GM18873 (cell line): ENCODE data around the gene TARBP2.

Experiments
- ATAC-seq: cut with Tn5 transposase; IDR thresholded peaks from one replicate; pipeline ENCODE4 v1.9.1; 2021; ENCODE audit warnings: mild to moderate bottlenecking, moderate library complexity, moderate number of reproducible peaks; ENCODE audit not compliant: unreplicated experiment, low FRiP score

Gene TARBP2

GRCh38 chr12:53493610-53494391 lies 7.3 kb upstream of the TARBP2 start:
- ATAC-seq: no peak

DNA sequence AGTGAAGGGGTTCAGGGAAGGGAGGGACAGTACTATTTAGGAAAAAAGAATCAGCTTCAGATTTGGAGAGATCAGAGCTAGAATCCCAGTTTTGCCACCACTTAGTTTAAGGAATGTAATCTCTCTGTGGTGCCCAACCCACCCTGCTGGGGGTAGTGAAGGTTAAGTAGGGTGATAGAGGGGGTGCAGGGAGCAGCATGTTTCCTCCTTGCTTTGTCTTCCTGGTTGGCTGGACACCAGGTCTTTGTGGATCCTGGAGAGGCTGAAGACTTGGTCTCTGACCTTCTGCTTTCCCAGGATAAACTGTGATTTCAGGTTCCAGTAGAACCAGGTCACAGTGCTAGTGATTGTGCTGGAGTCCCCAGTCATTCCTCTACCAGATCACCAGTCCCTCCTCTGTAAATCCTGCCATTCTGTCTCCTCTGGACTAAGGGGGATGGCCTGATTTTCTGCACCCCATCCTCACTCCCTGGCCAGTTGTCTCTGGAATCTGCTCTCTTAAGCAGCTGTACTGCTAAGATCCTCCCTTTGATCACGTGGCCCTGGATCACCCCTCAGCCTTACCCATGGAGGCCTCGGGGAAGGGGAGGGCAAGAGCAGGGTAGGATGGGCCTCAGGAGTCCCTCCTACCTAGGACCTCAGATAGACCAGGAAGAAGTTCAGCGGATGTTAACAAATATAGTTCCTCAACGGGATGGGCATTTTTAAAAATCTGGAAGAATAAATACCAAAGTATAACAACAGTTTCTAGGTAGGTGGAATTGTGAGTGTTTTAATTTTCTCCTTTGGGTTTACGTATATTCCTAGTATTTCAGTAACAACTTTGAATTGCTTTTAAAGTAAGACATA lies 5.0 kb upstream of the TARBP2 start:
- ATAC-seq: no peak

GRCh38 chr12:53496752-53497032 lies 4.4 kb upstream of the TARBP2 start:
- ATAC-seq: no peak

GRCh38 chr12:53497461-53497860 lies 3.6 kb upstream of the TARBP2 start:
- no peak for ATAC-seq

DNA sequence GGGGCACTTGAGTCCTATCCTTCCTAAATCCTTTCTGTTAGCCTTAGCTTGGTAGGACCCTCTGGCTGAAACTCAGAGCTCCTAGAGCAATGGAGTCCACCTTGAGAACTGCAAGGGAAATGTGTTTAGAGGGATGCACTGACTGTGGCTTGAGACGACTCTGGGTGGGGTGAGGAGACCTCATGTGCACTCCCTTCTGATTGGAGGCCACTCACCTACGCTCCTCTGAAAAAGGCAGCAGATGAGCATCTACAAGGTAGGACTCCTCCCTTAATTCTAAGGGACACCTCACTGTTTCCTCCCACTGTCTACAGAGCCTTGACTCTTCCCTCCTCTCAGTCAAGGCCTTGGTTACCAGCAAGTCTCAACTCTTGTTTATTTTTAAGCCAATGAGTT lies 2.9 kb upstream of the TARBP2 start:
- no peak for ATAC-seq

DNA sequence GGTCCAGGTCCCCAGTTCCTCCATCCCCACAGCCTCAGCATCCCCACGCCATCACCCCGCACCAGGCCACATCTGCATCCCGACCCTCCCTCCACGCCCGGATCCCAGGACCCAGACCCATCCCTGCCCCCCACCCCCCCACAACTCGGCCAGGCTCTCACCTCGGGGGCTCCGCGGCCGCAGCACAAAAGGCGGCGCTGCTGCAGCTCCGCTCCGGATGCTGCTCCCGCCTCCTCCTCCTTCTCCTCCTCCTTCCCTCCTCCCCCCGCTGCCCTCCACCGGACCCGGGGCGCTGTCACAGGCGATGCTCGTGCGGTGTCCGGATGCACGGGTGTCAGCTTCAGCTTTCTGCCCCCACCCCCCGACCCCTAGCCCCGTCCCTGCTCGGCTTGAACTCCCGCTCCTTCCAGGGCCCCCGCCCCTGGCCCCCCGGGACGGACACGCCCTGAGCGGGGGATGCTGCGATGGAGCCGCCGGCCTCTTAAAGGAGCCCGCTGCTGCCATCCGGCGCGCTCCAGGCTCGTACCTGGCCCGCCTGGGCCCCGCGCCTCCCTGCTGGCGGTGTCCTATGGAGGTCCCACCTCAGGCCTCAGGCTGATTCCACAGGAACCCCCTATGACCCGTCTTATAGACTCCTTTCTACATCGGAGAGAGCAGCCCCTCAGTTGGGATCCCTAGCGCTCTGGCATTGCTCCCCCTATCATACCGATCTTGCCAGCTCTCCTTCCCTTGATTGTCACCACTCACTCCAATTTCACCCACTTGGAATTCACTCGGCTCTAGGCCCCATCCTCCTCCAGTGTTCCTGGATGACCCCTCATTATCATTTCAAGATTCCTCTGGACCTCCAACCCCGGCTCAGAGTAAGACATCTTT lies 1.6 kb upstream of the TARBP2 start, which contains the start of gene MAP3K12:
Gene MAP3K12, minus strand, starts transcription at position 193 of the 876 bp plus-strand sequence. CDS start 12,067 bp downstream, outside the sequence.
- no peak for ATAC-seq

- no peak for ATAC-seq
Observed at GRCh38 chr12:53500142-53500775, 824 bp upstream of the TARBP2 start.

GRCh38 chr12:53501615-53502181 lies 615 bp downstream of the TARBP2 start:
- ATAC-seq: no peak

- no peak for ATAC-seq
Observed at GRCh38 chr12:53502331-53502730, 1.2 kb downstream of the TARBP2 start.

DNA sequence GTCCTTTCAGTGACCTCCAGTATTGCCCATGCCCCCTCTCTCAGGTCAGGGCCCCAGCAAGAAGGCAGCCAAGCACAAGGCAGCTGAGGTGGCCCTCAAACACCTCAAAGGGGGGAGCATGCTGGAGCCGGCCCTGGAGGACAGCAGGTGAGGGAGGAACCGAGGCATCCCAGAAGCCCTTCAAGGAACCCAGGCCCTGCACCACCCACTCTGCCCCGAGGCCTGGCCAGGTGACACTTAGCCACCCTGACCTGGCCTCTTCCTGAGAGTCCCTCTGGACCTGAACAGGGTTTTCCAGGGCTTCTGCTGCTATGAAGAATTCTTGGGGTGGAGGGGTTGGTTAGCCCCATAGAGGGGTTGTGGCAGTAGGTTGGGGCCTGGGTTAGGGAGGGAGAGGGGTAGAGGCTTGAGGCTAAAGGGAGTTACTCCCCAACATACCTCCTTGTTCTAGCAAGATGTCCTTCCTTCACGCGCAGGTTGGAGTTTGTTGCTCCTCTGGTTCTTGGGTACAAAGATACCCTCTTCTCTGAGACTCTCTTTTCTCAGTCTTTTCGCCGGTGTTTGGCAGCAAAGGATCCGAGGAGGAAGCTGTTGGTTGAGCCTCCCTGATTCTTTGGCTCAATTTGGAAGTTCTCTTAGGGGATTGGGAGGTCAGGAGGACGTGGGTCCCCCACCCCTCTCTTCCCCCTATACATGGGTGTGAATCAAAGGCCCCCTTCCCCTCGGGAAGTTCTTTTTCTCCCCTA lies 2.1 kb downstream of the TARBP2 start:
- ATAC-seq: no peak

GRCh38 chr12:53504004-53504920 lies 3.2 kb downstream of the TARBP2 start:
- ATAC-seq: no peak

- no peak for ATAC-seq
Observed at GRCh38 chr12:53505086-53505485, 4.0 kb downstream of the TARBP2 start.

DNA sequence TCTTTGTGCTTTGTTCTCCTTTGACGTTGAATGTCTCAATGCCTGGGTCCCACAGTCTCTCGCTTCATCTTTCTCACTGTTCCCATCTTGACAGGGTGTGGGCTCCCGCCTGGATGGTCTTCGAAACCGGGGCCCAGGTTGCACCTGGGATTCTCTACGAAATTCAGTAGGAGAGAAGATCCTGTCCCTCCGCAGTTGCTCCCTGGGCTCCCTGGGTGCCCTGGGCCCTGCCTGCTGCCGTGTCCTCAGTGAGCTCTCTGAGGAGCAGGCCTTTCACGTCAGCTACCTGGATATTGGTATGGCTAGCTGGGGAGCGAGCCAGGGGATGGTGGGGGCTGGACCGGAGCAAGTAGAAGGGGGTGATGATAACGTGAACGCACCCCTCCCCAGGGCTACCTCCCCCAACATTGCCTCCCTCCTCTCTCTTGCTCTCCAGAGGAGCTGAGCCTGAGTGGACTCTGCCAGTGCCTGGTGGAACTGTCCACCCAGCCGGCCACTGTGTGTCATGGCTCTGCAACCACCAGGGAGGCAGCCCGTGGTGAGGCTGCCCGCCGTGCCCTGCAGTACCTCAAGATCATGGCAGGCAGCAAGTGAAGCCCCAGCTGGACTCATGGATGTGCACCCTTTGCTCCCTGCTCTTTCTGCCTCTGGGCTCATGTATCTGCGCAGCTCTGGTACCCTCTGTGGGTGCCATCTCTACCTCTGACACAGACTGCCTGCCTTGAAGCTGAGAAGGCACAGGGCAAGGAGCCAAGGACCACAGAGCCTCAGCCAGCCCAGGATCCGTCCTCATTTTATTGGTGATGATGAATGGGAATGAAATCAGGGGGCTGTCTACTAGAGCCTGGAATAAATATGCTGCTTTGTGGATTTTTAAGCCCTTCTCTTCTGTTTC lies 4.7 kb downstream of the TARBP2 start:
- ATAC-seq: no peak

DNA sequence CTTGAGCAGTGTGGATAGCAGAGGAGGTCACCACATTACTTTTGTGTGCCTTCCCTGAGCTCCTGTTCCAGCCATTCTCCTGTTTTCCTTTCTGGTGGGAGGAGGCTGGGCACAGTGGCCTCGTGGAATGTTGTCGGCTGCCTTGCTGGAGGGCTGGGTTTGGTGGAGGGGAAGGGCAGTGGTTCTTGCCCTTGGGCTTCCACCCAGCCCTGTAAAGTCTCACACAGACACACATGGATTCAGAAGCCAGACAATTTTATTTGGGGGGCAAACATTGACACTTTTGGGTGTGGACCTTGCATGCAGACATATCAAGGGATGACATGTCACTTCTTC lies 5.3 kb downstream of the TARBP2 start:
- no peak for ATAC-seq

DNA sequence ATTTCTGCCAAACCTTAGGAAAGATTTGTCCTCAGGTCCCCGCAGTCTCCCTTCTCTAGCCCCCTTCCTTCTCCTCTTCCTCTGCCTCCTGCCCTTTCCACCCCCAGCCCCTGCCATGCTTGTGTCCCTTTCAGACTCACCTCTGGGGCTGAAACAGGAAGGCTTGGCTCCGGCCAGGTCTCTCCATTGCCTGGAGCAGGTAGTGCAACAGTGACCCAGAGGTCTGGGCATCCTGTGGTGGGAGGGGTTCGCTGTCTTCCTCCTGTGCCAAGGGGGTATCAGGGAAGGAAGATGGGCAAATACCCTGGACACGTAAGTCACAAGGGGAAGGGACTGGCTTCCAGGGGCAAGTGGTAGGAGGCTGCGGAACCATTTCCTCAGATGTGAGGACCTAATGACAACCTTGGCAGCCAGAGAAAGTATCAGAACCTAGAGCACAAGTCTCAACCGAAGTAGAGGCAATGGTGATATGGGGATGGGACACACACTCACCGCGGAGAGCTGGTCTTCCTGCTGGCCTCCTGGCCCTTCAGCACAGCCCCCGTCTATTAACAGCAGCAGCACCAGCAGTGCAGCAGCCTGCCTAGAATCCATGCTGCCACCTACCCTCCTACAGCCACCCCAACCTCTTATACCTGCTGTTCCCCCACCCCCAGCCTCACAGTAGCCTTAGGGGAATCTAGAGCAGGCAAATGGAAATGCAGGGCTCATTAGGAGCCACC lies 6.0 kb downstream of the TARBP2 start, which contains the start of gene NPFF:
Gene NPFF, minus strand, starts transcription at position 604 of the 722 bp plus-strand sequence. Its CDS starts 10 bp downstream, at position 594.
- no peak for ATAC-seq

DNA sequence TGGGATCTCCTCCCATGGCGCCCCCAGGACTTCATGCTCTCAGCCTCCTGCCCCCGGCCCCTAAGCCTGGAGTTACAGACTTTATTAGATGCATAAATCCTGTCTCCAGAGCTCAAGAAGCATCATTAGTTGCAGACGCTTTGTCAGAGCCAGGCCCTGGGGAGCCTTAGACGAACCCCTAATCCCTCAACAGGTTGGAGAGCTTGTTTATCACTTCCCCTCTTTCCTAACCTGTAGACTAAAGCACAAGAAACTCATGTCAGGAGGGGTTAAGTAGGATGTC lies 6.5 kb downstream of the TARBP2 start:
- no peak for ATAC-seq
